K562 (cell line): ENCODE results near the gene TIMM17A. TPM values are rescaled to one million over a fixed set of nuclear protein-coding genes. Genes with fewer than 3 reads are reported as not detected.

Experiments
- EHMT2 ChIP-seq: fragments of 450-650 bp; IDR thresholded peaks from 2 replicates; pipeline ENCODE4 v1.6.1; 2018; ENCODE audit warnings: antibody characterized with exemption
- GATA2 ChIP-seq: sonication (generic); formaldehyde crosslinking; IDR thresholded peaks from 2 replicates; pipeline ENCODE4 v1.4.0; 2020; ENCODE audit warnings: mild to moderate bottlenecking, missing genetic modification reagents
- MYC ChIP-seq, 2 experiments: fragments of 250-450 bp in 1 of 2; sonication (Bioruptor Pico) in 1 of 2; IDR thresholded peaks; 2 replicates each; pipeline versions ENCODE4 v1.5.1 to v1.6.1; 2012 to 2021; ENCODE audit warnings: low read depth in 2 of 2, borderline replicate concordance in 1 of 2, improper control_type of control experiment in 1 of 2, low read length in 1 of 2, mild to moderate bottlenecking in 1 of 2, moderate library complexity in 1 of 2
- PHF21A ChIP-seq: fragments of 450-650 bp; IDR thresholded peaks from 2 replicates; pipeline ENCODE4 v1.6.1; 2017; ENCODE audit warnings: low read depth, borderline replicate concordance
- XRCC5 ChIP-seq: fragments of 200-400 bp; formaldehyde crosslinking; IDR thresholded peaks from 2 replicates; pipeline ENCODE4 v1.6.1; 2017; ENCODE audit warnings: low read depth, mild to moderate bottlenecking, low read length
- ZNF561 ChIP-seq: fragments of 450-650 bp; formaldehyde crosslinking; conservative IDR thresholded peaks from 2 replicates; pipeline ENCODE4 v1.4.0; 2020; ENCODE audit warnings: mild to moderate bottlenecking, moderate library complexity
- ZNF668 ChIP-seq: fragments of 250-450 bp; sonication (Bioruptor Pico); IDR thresholded peaks from 2 replicates; pipeline ENCODE4 v1.8.0; 2022; ENCODE audit warnings: mild to moderate bottlenecking, inconsistent platforms
- polyA plus RNA-seq, 8 experiments: library from polyadenylated mRNA; depleted of rRNA in 4 of 8; stranded (reverse) in 5 of 8; unstranded in 3 of 8; fragments of >200 nt; fragmentation: Nextera tagmentation in 2 of 8; fragmentation: Illumina TruSeq in 1 of 8; extraction: Ambion mirVana in 2 of 8; extraction: Trizol in 1 of 8; gene quantifications; 2 replicates each; pipeline versions ENCODE4 v1.2.1 to v1.2.3, GENCODE V29; 2011 to 2014; ENCODE audit warnings: inconsistent platforms in 1 of 8, missing spikeins in 1 of 8
- total RNA-seq, 7 experiments: library from RNA; depleted of rRNA in 6 of 7; stranded (reverse); fragments of >200 nt in 6 of 7; fragmentation: Illumina TruSeq in 2 of 7; extraction: Trizol in 2 of 7; gene quantifications; 2 replicates each; pipeline versions ENCODE4 v1.2.1 to v1.2.3, GENCODE V29; 2011 to 2021; ENCODE audit warnings: low replicate concordance in 1 of 7
- TF ChIP-seq, protein P1 (sequence below): sonication (generic); formaldehyde crosslinking; IDR thresholded peaks from 2 replicates; pipeline ENCODE4 v1.8.1; 2023; ENCODE audit warnings: mild to moderate bottlenecking, missing genetic modification reagents
- TF ChIP-seq, protein P2 (sequence below), 2 experiments: fragments of 450-650 bp; conservative IDR thresholded peaks; 2 replicates each; pipeline ENCODE4 v1.6.1; 2017; ENCODE audit warnings: mild to moderate bottlenecking in 2 of 2, moderate library complexity in 2 of 2
- TF ChIP-seq, protein P3 (sequence below): sonication (generic); formaldehyde crosslinking; IDR thresholded peaks from 2 replicates; pipeline ENCODE4 v1.5.0; 2020; ENCODE audit warnings: missing genetic modification reagents
- TF ChIP-seq, protein P4 (sequence below): fragments of 200-800 bp; sonication (Bioruptor generic); IDR thresholded peaks from 2 replicates; pipeline ENCODE4 v1.6.1; 2016; ENCODE audit warnings: missing genetic modification characterization, missing compliant biosample characterization
- TF ChIP-seq, protein P5 (sequence below), 2 experiments: fragments of 450-650 bp in 1 of 2; IDR thresholded peaks; 2 replicates each; pipeline ENCODE4 v1.6.1; 2011 to 2017; ENCODE audit warnings: low read depth in 2 of 2, antibody characterized with exemption in 1 of 2, borderline replicate concordance in 1 of 2, low read length in 1 of 2, mild to moderate bottlenecking in 1 of 2, mixed read lengths in 1 of 2; ENCODE audit not compliant: control insufficient read depth in 1 of 2

TIMM17A gene
- total and polyA plus RNA-seq, 9 of the 15 experiments (the other 6 are each of a cell fraction or from before 2014, with no cell fraction given): 116 to 744 (median 180) TPM

DNA sequence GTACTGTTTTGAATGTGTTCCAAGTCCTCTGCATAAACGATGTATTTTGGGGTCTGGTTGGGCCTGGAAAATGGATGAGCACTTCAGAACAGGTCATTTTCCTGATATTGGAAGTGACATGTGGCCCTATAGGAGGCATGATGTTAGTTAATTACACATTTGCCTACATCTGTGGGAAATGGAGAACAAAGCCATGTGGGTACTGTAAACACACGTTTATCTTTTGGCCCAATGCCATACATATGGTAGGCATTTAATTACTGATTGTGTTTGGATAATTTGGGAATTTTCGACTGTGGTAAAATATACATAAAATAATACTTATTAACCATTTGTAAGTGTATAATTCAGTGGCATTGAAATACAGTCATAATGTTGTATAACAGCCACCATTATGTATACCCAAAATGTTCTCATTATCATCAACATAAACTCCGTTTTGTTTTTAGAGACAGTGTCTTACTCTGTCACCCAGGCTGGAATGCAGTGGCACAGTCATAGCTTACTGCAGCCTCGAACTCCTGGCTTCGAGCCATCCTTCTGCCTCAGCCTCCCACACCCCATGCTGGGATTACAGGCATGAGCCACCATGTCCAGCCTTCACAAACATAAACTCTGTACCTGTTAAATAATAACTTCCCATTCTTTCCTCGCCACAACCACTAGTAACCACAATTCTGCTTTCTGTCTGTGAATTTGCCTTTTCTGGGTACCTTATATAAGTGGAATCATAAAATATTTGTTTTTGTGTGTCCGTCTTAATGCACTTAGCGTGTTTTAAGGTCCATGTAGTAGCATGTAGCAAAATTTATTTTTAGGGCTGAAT, 15.2 kb downstream of the TIMM17A start (continued):
- TF ChIP-seq, protein P1, sequence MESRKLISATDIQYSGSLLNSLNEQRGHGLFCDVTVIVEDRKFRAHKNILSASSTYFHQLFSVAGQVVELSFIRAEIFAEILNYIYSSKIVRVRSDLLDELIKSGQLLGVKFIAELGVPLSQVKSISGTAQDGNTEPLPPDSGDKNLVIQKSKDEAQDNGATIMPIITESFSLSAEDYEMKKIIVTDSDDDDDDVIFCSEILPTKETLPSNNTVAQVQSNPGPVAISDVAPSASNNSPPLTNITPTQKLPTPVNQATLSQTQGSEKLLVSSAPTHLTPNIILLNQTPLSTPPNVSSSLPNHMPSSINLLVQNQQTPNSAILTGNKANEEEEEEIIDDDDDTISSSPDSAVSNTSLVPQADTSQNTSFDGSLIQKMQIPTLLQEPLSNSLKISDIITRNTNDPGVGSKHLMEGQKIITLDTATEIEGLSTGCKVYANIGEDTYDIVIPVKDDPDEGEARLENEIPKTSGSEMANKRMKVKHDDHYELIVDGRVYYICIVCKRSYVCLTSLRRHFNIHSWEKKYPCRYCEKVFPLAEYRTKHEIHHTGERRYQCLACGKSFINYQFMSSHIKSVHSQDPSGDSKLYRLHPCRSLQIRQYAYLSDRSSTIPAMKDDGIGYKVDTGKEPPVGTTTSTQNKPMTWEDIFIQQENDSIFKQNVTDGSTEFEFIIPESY (CRISPR knock-in tag): no peak
- TF ChIP-seq, protein P2, sequence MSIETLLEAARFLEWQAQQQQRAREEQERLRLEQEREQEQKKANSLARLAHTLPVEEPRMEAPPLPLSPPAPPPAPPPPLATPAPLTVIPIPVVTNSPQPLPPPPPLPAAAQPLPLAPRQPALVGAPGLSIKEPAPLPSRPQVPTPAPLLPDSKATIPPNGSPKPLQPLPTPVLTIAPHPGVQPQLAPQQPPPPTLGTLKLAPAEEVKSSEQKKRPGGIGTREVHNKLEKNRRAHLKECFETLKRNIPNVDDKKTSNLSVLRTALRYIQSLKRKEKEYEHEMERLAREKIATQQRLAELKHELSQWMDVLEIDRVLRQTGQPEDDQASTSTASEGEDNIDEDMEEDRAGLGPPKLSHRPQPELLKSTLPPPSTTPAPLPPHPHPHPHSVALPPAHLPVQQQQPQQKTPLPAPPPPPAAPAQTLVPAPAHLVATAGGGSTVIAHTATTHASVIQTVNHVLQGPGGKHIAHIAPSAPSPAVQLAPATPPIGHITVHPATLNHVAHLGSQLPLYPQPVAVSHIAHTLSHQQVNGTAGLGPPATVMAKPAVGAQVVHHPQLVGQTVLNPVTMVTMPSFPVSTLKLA (conservative IDR thresholded peaks at IDR 0.05): peak; percentile 44 to 68; a peak in 3 of 4 replicates
- no peak for TF ChIP-seq GATA2
- TF ChIP-seq, protein P3, sequence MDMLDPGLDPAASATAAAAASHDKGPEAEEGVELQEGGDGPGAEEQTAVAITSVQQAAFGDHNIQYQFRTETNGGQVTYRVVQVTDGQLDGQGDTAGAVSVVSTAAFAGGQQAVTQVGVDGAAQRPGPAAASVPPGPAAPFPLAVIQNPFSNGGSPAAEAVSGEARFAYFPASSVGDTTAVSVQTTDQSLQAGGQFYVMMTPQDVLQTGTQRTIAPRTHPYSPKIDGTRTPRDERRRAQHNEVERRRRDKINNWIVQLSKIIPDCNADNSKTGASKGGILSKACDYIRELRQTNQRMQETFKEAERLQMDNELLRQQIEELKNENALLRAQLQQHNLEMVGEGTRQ (CRISPR knock-in tag): no peak
- TF ChIP-seq EHMT2: no peak
- no peak for TF ChIP-seq ZNF561 (CRISPR knock-in tag)
- TF ChIP-seq, protein P4, sequence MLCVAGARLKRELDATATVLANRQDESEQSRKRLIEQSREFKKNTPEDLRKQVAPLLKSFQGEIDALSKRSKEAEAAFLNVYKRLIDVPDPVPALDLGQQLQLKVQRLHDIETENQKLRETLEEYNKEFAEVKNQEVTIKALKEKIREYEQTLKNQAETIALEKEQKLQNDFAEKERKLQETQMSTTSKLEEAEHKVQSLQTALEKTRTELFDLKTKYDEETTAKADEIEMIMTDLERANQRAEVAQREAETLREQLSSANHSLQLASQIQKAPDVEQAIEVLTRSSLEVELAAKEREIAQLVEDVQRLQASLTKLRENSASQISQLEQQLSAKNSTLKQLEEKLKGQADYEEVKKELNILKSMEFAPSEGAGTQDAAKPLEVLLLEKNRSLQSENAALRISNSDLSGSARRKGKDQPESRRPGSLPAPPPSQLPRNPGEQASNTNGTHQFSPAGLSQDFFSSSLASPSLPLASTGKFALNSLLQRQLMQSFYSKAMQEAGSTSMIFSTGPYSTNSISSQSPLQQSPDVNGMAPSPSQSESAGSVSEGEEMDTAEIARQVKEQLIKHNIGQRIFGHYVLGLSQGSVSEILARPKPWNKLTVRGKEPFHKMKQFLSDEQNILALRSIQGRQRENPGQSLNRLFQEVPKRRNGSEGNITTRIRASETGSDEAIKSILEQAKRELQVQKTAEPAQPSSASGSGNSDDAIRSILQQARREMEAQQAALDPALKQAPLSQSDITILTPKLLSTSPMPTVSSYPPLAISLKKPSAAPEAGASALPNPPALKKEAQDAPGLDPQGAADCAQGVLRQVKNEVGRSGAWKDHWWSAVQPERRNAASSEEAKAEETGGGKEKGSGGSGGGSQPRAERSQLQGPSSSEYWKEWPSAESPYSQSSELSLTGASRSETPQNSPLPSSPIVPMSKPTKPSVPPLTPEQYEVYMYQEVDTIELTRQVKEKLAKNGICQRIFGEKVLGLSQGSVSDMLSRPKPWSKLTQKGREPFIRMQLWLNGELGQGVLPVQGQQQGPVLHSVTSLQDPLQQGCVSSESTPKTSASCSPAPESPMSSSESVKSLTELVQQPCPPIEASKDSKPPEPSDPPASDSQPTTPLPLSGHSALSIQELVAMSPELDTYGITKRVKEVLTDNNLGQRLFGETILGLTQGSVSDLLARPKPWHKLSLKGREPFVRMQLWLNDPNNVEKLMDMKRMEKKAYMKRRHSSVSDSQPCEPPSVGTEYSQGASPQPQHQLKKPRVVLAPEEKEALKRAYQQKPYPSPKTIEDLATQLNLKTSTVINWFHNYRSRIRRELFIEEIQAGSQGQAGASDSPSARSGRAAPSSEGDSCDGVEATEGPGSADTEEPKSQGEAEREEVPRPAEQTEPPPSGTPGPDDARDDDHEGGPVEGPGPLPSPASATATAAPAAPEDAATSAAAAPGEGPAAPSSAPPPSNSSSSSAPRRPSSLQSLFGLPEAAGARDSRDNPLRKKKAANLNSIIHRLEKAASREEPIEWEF (CRISPR knock-in tag): no peak
- no peak for TF ChIP-seq MYC (IDR thresholded peaks at IDR 0.05; ENCODE audit: low read depth, low read length)
- TF ChIP-seq MYC (CRISPR knock-in tag; IDR thresholded peaks at IDR 0.05; ENCODE audit: borderline replicate concordance, low read depth): no peak
- TF ChIP-seq PHF21A: no peak
- TF ChIP-seq, protein P5, sequence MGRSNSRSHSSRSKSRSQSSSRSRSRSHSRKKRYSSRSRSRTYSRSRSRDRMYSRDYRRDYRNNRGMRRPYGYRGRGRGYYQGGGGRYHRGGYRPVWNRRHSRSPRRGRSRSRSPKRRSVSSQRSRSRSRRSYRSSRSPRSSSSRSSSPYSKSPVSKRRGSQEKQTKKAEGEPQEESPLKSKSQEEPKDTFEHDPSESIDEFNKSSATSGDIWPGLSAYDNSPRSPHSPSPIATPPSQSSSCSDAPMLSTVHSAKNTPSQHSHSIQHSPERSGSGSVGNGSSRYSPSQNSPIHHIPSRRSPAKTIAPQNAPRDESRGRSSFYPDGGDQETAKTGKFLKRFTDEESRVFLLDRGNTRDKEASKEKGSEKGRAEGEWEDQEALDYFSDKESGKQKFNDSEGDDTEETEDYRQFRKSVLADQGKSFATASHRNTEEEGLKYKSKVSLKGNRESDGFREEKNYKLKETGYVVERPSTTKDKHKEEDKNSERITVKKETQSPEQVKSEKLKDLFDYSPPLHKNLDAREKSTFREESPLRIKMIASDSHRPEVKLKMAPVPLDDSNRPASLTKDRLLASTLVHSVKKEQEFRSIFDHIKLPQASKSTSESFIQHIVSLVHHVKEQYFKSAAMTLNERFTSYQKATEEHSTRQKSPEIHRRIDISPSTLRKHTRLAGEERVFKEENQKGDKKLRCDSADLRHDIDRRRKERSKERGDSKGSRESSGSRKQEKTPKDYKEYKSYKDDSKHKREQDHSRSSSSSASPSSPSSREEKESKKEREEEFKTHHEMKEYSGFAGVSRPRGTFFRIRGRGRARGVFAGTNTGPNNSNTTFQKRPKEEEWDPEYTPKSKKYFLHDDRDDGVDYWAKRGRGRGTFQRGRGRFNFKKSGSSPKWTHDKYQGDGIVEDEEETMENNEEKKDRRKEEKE (IDR thresholded peaks at IDR 0.05; ENCODE audit: borderline replicate concordance in 1 of 2, control insufficient read depth in 1 of 2, low read depth in 2 of 2, low read length in 1 of 2): 0 out of 4 replicates have a peak, but pooled peaks of 1 of the 2 experiments have one; percentile 30
- TF ChIP-seq XRCC5: no peak
- TF ChIP-seq ZNF668: no peak
